Lower leg skin (tissue), 4 donors: ENCODE results near the gene OCA2. TPM values are rescaled to one million over a fixed set of nuclear protein-coding genes. Genes with fewer than 3 reads are reported as not detected.

ENCODE experiments used
- DNase-seq, 2 donors: peaks; one replicate each; pipeline ENCODE4 v3.0.0-alpha.2; 2019; ENCODE audit warnings: low spot score in 2 of 2
- H3K4me3 ChIP-seq: fragments of 200-600 bp; sonication (generic); 2 replicates; pipeline ENCODE4 v1.5.1; 2017; ENCODE audit warnings: mild to moderate bottlenecking, low read depth; ENCODE audit not compliant: poor library complexity, severe bottlenecking
- POLR2A ChIP-seq, 2 donors: fragments of 450-650 bp; IDR thresholded peaks; one replicate each; pipeline ENCODE4 v1.6.1; 2016 to 2017; ENCODE audit warnings: antibody characterized with exemption in 2 of 2, mild to moderate bottlenecking in 1 of 2, moderate library complexity in 1 of 2
- WGBS, 2 donors: methylation state at CpG; one replicate each; pipeline ENCODE4 v1.1.5; 2018; 5-methylcytosine and 5-hydroxymethylcytosine counted together
- intact Hi-C: fragments of 100-400 bp; cut with DNase I; formaldehyde crosslinking; loops from one replicate; pipeline ENCODE4 v1.15.0; 2023; ENCODE audit warnings: low total_unique reads
- total RNA-seq, 4 donors: library from RNA; depleted of rRNA; stranded (reverse); fragments of >200 nt; gene quantifications; one replicate each; pipeline ENCODE4 v1.1.0, GENCODE V29; 2016
- TF ChIP-seq, protein P1 (sequence below), 3 donors: fragments of 450-650 bp; IDR thresholded peaks; one replicate each; pipeline ENCODE4 v1.5.1; 2016; ENCODE audit warnings: antibody characterized with exemption in 3 of 3, mild to moderate bottlenecking in 3 of 3, moderate library complexity in 2 of 3

OCA2 gene
- total RNA-seq, 4 donors from 2014 or later, result 12.0 to 15.8 (median 13.9) TPM

DNA sequence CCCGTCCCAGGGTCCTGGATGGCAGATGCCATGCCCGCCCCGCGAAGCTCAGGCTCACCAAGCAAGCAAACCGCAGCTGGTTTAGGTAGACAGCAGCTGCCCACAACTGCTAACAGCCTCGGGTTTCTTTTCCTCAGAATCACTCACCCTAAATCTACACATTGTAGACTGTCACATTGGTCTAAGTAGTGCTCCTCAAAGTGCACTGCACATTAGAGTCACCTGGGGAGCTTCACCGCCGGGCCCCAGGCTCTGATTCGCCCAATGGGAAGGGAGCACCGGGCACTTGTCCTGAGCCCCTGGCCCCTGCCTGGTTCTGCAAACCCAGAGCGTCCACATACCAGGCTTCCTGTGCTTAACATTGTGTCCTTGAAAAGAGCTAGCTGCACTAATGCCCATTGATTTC, 752 bp downstream of the OCA2 start:
- H3K4me3 ChIP-seq, result no peak overlapping the region
- 62 to 64% methylated on average over 11 of the region's 11 CpGs for WGBS, 2 donors
- TF ChIP-seq POLR2A (IDR thresholded peaks at IDR 0.05), result no peak
- TF ChIP-seq, protein P1, sequence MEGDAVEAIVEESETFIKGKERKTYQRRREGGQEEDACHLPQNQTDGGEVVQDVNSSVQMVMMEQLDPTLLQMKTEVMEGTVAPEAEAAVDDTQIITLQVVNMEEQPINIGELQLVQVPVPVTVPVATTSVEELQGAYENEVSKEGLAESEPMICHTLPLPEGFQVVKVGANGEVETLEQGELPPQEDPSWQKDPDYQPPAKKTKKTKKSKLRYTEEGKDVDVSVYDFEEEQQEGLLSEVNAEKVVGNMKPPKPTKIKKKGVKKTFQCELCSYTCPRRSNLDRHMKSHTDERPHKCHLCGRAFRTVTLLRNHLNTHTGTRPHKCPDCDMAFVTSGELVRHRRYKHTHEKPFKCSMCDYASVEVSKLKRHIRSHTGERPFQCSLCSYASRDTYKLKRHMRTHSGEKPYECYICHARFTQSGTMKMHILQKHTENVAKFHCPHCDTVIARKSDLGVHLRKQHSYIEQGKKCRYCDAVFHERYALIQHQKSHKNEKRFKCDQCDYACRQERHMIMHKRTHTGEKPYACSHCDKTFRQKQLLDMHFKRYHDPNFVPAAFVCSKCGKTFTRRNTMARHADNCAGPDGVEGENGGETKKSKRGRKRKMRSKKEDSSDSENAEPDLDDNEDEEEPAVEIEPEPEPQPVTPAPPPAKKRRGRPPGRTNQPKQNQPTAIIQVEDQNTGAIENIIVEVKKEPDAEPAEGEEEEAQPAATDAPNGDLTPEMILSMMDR (IDR thresholded peaks at IDR 0.05), result no peak
- intact Hi-C loops, result no loop called here
- peak in 1 of 2 donors; percentile 80 for DNase-seq

DNA sequence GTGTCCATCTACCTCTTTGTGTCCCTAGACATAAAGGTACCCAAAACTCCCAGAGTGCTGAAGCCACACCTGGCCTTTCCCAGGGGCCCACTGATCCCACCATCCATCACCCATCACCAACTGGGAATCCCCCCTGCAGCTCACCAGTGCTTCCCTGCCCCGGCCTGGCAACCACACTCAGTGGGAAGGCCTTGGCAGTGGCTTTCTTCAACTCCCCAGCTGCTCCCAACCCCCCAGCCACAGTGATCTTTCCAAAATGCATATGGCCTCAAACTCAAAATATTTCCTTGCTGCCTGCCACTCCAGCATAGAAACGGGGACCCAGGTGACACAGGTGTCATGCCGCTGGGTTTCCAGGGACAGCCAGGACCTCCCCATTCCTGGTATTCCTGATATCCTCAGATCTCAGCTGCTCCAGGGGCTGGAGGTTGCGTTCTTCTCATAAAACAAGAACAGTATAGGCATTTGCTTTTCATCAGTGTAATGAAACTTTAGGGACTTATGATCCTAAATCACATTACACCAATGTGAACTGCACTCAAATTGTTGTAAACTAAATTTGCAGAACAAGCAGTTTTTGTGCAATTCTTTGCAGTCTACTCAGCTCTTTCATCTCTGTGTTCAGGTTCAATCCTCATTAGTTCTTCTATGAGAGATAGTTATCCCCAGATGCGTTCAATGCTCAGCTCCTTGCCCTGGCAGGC, 1.3 kb downstream of the OCA2 start:
- peak in 1 of 2 donors; percentile 49 for DNase-seq
- TF ChIP-seq, protein P1 (IDR thresholded peaks at IDR 0.05), result no peak
- TF ChIP-seq POLR2A (IDR thresholded peaks at IDR 0.05), result no peak
- intact Hi-C loops, result no loop called here
- 75 to 76% methylated on average over 5 of the region's 5 CpGs for WGBS, 2 donors
- no peak overlapping the region for H3K4me3 ChIP-seq

DNA sequence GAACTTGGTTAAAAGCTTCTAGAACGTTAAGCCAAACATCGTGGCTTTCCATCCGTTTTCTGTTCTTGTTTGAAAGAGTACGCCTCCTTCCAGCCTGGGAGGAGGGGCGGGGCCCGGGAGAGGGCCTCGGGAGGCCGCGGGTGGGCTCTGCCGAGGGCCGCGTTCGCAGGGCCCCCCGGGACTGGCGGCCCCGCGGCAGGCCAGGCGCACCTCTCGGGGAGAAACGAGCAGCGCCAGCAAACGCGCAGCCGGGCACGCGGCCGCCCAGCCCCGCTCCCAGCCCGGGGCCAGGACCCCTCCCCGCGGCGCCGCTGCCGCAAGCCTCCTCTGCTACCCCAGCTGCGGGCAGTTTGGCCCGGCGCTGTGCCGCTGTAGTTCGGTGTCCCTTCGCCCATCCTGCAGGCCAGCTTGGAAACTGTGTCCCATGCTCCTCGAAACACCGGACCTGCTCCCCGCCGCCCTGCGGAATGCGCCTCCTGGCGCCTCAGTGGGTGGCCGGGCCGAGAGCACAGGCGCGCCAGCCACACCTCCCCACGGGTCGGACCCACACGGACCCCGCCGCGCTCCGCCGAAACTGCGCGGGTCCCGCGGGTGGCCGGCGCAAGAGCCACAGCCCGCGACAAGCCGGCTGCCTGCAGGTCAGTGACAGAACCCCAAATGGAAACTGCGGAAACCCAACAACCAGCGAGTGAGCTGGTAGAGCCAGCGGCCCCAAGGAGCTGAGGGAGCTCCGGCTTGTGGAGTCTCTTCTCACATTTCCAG, 2.3 kb downstream of the OCA2 start:
- peak overlapping the region; percentile 1 for H3K4me3 ChIP-seq
- intact Hi-C loops, result no loop called here
- TF ChIP-seq POLR2A (IDR thresholded peaks at IDR 0.05), result no peak
- TF ChIP-seq, protein P1 (IDR thresholded peaks at IDR 0.05), result no peak
- WGBS, 2 donors, result 1 to 4% methylated on average over 33 to 50 of the region's 72 CpGs
- DNase-seq, result peak in 1 of 2 donors; percentile 86

DNA sequence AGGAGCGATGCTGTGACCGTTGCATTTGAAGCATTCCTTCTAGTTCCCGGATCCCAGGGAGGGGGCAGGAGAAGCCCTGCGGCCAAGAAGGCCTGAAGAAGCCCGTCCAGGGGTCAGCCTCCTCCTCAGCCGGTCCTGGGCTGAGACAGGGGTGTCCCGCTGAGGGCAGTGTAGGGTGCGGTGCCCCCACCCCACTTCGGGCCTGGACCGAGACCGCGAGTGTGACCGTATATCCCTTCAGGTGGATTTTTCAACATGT, 2.8 kb downstream of the OCA2 start:
- DNase-seq, result no peak
- TF ChIP-seq POLR2A (IDR thresholded peaks at IDR 0.05), result no peak
- TF ChIP-seq, protein P1 (IDR thresholded peaks at IDR 0.05), result no peak
- 0 to 1% methylated on average over 8 to 13 of the region's 13 CpGs for WGBS, 2 donors
- no peak overlapping the region for H3K4me3 ChIP-seq
- intact Hi-C loops, result no loop called here

DNA sequence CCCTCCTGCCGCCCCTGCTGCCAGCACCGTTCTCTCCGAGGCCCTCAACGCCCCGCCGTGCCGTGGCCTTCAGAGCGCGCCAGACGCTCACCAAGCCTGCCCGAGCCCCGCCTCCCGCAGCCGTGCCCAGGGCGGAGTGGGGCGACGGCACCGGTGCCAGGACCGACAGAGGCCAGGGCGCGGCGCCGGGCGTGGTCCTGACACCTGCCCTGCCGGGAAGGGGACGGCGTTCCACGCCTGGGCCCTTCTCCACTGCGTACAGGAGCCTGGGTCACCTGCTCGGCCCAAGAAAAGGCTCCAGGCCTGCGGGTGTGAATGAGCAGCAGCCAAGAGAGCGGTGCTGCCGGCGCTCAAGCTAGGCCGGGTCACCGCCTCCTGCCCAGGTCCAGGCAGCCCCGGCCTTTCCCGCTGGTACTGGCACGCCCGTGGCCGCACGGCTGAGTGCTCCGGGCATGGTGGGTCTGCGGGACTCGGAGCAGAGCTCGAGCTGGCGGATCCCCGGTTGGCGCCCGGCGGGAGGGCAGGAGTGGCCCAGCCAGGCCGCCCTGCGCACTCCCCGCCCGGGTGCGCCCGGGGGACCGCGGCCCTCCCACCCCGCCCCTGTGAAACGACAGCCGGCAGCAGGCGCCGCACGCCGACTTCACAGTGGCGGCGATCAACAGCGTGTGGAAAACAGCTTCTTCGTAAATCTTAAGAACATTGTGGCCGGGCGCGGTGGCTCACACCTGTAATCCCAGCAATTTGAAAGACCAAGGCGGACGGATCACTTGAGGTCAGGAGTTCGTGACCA, 4.2 kb downstream of the OCA2 start:
- H3K4me3 ChIP-seq, result peak overlapping the region; percentile 32
- intact Hi-C loops, result no loop called here
- WGBS, 2 donors, result 3 to 7% methylated on average over 36 to 59 of the region's 76 CpGs
- DNase-seq, result peak in 1 of 2 donors; percentile 91
- TF ChIP-seq POLR2A (IDR thresholded peaks at IDR 0.05), result no peak
- TF ChIP-seq, protein P1 (IDR thresholded peaks at IDR 0.05), result no peak
